H1 (cell line): ENCODE measurements around the gene FMNL1.

Experiments
- CREB1 ChIP-seq: IDR thresholded peaks from 2 replicates; pipeline ENCODE4 v1.6.1; 2012; ENCODE audit warnings: inconsistent platforms
- E2F6 ChIP-seq: IDR thresholded peaks from 2 replicates; pipeline ENCODE4 v1.6.1; 2012; ENCODE audit warnings: inconsistent platforms
- POLR2A ChIP-seq, 2 experiments: IDR thresholded peaks; 1 replicate in 1 of 2; 2 replicates in 1 of 2; pipeline ENCODE4 v1.6.1; 2011; ENCODE audit warnings: low read depth in 2 of 2, low read length in 2 of 2, mild to moderate bottlenecking in 2 of 2; ENCODE audit errors: control extremely low read depth in 1 of 2
- POLR2AphosphoS5 ChIP-seq: IDR thresholded peaks from 2 replicates; pipeline ENCODE4 v1.6.1; 2011; ENCODE audit warnings: low read depth, low read length
- RFX5 ChIP-seq: IDR thresholded peaks from 2 replicates; pipeline ENCODE4 v1.6.1; 2011; ENCODE audit warnings: low read depth, low read length, improper control_type of control experiment, borderline replicate concordance
- SP1 ChIP-seq: IDR thresholded peaks from 2 replicates; pipeline ENCODE4 v1.6.1; 2011; ENCODE audit warnings: low read depth, low read length
- YY1 ChIP-seq: IDR thresholded peaks from 2 replicates; pipeline ENCODE4 v1.6.1; 2011; ENCODE audit warnings: low read depth, mild to moderate bottlenecking, low read length

- TF ChIP-seq RFX5 = no peak
- 0 out of 2 replicates have a peak, but pooled peaks have one; percentile 47 for TF ChIP-seq YY1
- no peak for TF ChIP-seq POLR2A (IDR thresholded peaks at IDR 0.05; ENCODE audit: control extremely low read depth in 1 of 2, low read depth in 2 of 2, low read length in 2 of 2)
- no peak for TF ChIP-seq POLR2AphosphoS5
- no peak for TF ChIP-seq SP1
- TF ChIP-seq E2F6 = no peak
- peak; percentile 64; the same call in 1 of the 2 replicates for TF ChIP-seq CREB1
Measured at GRCh38 chr17:45234641-45235415, 13.1 kb downstream of the FMNL1 start.
